ENCODE results near the gene SLC44A4. TPM values are rescaled to one million over a fixed set of nuclear protein-coding genes. Genes with fewer than 3 reads are reported as not detected.

SLC44A4 gene
- polyA plus RNA-seq, 1 of the 3 experiments (the other 2 are of a cell fraction): 0.26 TPM

DNA sequence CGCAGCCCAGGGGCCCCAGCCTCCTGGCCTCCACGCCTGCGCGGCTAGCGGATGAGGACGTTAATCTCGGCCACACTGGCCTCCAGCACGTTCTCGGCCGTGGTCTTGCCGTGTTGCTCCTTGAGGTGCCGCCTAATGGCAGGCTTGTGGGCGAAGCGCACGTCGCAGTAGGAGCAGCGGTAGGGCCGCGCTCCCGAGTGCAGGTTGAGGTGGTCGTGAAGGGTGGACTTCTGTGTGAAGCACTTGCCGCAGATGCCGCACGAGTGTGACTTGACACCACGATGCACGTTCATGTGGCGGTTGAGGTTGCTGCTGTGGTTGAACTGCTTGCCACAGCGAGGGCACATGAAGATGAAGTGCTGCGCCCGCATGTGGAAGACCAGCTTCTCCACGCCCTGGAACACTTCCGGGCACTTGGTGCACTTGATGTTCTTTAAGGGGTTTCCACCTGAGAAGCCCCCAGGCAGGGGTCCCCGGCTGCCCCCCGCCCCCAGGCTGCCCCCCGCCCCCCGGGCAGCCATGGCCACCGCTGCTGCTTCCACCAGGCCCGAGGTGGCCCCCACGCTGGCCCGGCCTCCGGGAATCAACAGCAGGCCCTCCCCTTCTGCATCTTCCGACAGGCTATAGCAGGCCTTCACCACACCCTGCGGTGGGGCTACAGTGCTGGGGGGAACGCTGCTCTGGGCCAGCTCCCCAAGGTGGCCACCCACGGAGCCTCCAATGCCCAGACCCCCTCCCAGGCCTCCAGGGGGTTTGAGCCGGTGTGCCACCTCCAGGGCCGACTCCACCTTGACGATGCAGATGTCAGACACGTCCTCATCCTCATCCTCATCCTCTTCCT, 21.3 kb upstream of the SLC44A4 start:
- Histone ChIP-seq H3F3A (replicated peaks; ENCODE audit: insufficient read depth) (peaks cover 13% of the 10 kb centered on the region), H3K4me3 (ENCODE audit: low read depth in 2 of 2, low read length in 1 of 2) (no peak overlapping the region), H3K27ac (ENCODE audit: low read depth in 2 of 2, low read length in 1 of 2) (no peak overlapping the region; a peak in 1 of 4 replicates), H3K9me2 (no peaks in the 10 kb centered on the region), H2AFZ (ENCODE audit: low read depth) (no peak overlapping the region), H3K9me3 (no peaks in the 10 kb centered on the region), H3K9ac (no peak overlapping the region), H3K79me2 (ENCODE audit: insufficient read depth) (peaks cover 20% of the 10 kb centered on the region; the same call in 1 of the 2 replicates), H3K4me2 (peak overlapping the region; percentile 91; the same call in 1 of the 2 replicates), H4K20me1 (ENCODE audit: insufficient read depth) (no peaks in the 10 kb centered on the region), H3K4me1 (ENCODE audit: control insufficient read depth in 1 of 2, insufficient read depth in 2 of 2, low read depth in 1 of 2, low read length in 1 of 2) (peaks cover 5 to 40% of the 10 kb centered on the region in 2 experiments), H3K36me3 (replicated peaks in 1 of 2; ENCODE audit: control insufficient read depth in 1 of 2, insufficient read depth in 2 of 2, low read length in 1 of 2) (peaks cover 8 to 9% of the 10 kb centered on the region in 2 experiments), H3K27me3 (ENCODE audit: insufficient read depth) (no peaks in the 10 kb centered on the region)
- WGBS (ENCODE audit: low lambda C conversion rate): 90% methylated on average over 26 of the region's 49 CpGs
- CTCF ChIA-PET: interaction anchor here (1.2 to 1.8 kb wide), 2 partner anchors 52 to 1222 kb away, joined by 3 to 6 read pairs; no protein-coding TSS in a partner anchor
- TF ChIP-seq YY1 (IDR thresholded peaks at IDR 0.05; ENCODE audit: low read depth): no peak
- TF ChIP-seq IRF3 (IDR thresholded peaks at IDR 0.05; ENCODE audit: low read depth, low read length): no peak
- TF ChIP-seq, protein P1, sequence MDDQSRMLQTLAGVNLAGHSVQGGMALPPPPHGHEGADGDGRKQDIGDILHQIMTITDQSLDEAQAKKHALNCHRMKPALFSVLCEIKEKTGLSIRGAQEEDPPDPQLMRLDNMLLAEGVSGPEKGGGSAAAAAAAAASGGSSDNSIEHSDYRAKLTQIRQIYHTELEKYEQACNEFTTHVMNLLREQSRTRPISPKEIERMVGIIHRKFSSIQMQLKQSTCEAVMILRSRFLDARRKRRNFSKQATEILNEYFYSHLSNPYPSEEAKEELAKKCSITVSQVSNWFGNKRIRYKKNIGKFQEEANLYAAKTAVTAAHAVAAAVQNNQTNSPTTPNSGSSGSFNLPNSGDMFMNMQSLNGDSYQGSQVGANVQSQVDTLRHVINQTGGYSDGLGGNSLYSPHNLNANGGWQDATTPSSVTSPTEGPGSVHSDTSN (IDR thresholded peaks at IDR 0.05): no peak
- TF ChIP-seq TEAD4 (IDR thresholded peaks at IDR 0.05; ENCODE audit: borderline replicate concordance, insufficient read depth): no peak
- no peak for TF ChIP-seq JUND (IDR thresholded peaks at IDR 0.05)
- no peak for TF ChIP-seq ZBTB33 (IDR thresholded peaks at IDR 0.05; ENCODE audit: borderline replicate concordance, low read depth)
- TF ChIP-seq RXRA (IDR thresholded peaks at IDR 0.05; ENCODE audit: borderline replicate concordance, low read depth): no peak
- no peak for TF ChIP-seq ELF1 (IDR thresholded peaks at IDR 0.05)
- no peak for TF ChIP-seq MEF2A (IDR thresholded peaks at IDR 0.05; ENCODE audit: borderline replicate concordance, low read depth)
- TF ChIP-seq FOXM1 (IDR thresholded peaks at IDR 0.05; ENCODE audit: low read depth): no peak
- TF ChIP-seq, protein P2, sequence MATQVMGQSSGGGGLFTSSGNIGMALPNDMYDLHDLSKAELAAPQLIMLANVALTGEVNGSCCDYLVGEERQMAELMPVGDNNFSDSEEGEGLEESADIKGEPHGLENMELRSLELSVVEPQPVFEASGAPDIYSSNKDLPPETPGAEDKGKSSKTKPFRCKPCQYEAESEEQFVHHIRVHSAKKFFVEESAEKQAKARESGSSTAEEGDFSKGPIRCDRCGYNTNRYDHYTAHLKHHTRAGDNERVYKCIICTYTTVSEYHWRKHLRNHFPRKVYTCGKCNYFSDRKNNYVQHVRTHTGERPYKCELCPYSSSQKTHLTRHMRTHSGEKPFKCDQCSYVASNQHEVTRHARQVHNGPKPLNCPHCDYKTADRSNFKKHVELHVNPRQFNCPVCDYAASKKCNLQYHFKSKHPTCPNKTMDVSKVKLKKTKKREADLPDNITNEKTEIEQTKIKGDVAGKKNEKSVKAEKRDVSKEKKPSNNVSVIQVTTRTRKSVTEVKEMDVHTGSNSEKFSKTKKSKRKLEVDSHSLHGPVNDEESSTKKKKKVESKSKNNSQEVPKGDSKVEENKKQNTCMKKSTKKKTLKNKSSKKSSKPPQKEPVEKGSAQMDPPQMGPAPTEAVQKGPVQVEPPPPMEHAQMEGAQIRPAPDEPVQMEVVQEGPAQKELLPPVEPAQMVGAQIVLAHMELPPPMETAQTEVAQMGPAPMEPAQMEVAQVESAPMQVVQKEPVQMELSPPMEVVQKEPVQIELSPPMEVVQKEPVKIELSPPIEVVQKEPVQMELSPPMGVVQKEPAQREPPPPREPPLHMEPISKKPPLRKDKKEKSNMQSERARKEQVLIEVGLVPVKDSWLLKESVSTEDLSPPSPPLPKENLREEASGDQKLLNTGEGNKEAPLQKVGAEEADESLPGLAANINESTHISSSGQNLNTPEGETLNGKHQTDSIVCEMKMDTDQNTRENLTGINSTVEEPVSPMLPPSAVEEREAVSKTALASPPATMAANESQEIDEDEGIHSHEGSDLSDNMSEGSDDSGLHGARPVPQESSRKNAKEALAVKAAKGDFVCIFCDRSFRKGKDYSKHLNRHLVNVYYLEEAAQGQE (IDR thresholded peaks at IDR 0.05; ENCODE audit: low read depth, low read length): no peak
- no peak for TF ChIP-seq SMC3 (IDR thresholded peaks at IDR 0.05; ENCODE audit: low read depth, low read length)
- TF ChIP-seq SIN3A (IDR thresholded peaks at IDR 0.05; ENCODE audit: borderline replicate concordance, low read depth, low read length): no peak
- no peak for TF ChIP-seq RCOR1 (IDR thresholded peaks at IDR 0.05; ENCODE audit: low read length)
- TF ChIP-seq MAX (IDR thresholded peaks at IDR 0.05; ENCODE audit: low read depth): no peak
- no peak for TF ChIP-seq EZH2phosphoT487 (IDR thresholded peaks at IDR 0.05; ENCODE audit: borderline replicate concordance, low read depth)
- no peak for TF ChIP-seq TAF1 (IDR thresholded peaks at IDR 0.05; ENCODE audit: borderline replicate concordance, low read depth, low read length)
- no peak for TF ChIP-seq CTCF (IDR thresholded peaks at IDR 0.05)
- DNase-seq: no peak
- POLR2A ChIA-PET: no interaction called here
